ENCODE measurements around the gene C5orf63. TPM values are rescaled to one million over a fixed set of nuclear protein-coding genes. Genes with fewer than 3 reads are reported as not detected.

C5orf63 gene
- total and polyA plus RNA-seq, 12 donors: 5.4 to 18.3 (median 12.2) TPM

- Histone ChIP-seq H3K4me3 (no peak overlapping the region), H3K27me3 (no peaks in the 10 kb centered on the region), H3K4me1 (peaks cover 0 to 29% (median 10%) of the 10 kb centered on the region in 9 donors), H3K27ac (no peak overlapping the region), H3K36me3 (peaks cover 0 to 8% (median 0%) of the 10 kb centered on the region in 9 donors), H3K9me3 (no peaks in the 10 kb centered on the region)
- DNase-seq (no peak), ATAC-seq (no peak)
- no peak for TF ChIP-seq CTCF (IDR thresholded peaks at IDR 0.05)
- intact Hi-C loops (cut with DNase I): no loop called here
These were observed 6.6 kb downstream of the C5orf63 start for GRCh38 chr5:127066721-127067120.

GRCh38 chr5:127064253-127064840, 9.0 kb downstream of the C5orf63 start:
- Histone ChIP-seq H3K36me3 (no peaks in the 10 kb centered on the region), H3K4me1 (peaks cover 0 to 8% (median 3%) of the 10 kb centered on the region in 9 donors), H3K4me3 (no peak overlapping the region), H3K9me3 (no peaks in the 10 kb centered on the region), H3K27me3 (no peaks in the 10 kb centered on the region), H3K27ac (no peak overlapping the region)
- 97% methylated on average over 4 of the region's 4 CpGs for WGBS, 2 donors
- no peak for TF ChIP-seq CTCF (IDR thresholded peaks at IDR 0.05)
- DNase-seq: no peak
- intact Hi-C loops (cut with DNase I): no loop called here
- ATAC-seq: no peak

GRCh38 chr5:127063257-127063913, 9.9 kb downstream of the C5orf63 start:
- DNase-seq: no peak
- peaks cover 0 to 5% (median 0%) of the 10 kb centered on the region in 9 donors for H3K36me3 ChIP-seq
- H3K9me3 ChIP-seq: no peaks in the 10 kb centered on the region
- H3K4me1 ChIP-seq: peaks cover 0 to 5% (median 0%) of the 10 kb centered on the region in 9 donors
- ATAC-seq: no peak
- no peak overlapping the region for H3K27ac ChIP-seq
- TF ChIP-seq CTCF (IDR thresholded peaks at IDR 0.05): no peak
- H3K27me3 ChIP-seq: no peaks in the 10 kb centered on the region
- intact Hi-C loops (cut with DNase I): no loop called here
- 74 to 80% methylated on average over 2 of the region's 2 CpGs for whole genome bisulfite sequencing, 2 donors
- no peak overlapping the region for H3K4me3 ChIP-seq

- DNase-seq (no peak), ATAC-seq (no peak)
- no peaks in the 10 kb centered on the region for H3K4me1 ChIP-seq
- H3K4me3 ChIP-seq: no peak overlapping the region
- H3K27ac ChIP-seq: no peak overlapping the region
- TF ChIP-seq CTCF (IDR thresholded peaks at IDR 0.05): no peak
- intact Hi-C loops (cut with DNase I): no loop called here
- no peaks in the 10 kb centered on the region for H3K9me3 ChIP-seq
- peaks cover 0 to 16% (median 0%) of the 10 kb centered on the region in 9 donors for H3K36me3 ChIP-seq
- no peaks in the 10 kb centered on the region for H3K27me3 ChIP-seq
- WGBS, 2 donors: 80 to 81% methylated on average over 1 of the region's 1 CpG
These were observed 11.3 kb downstream of the C5orf63 start for GRCh38 chr5:127061956-127062355.

Measured in heart right ventricle (tissue), 16 donors.